IMR-90 (cell line): ENCODE results near the gene PUDP. TPM values are rescaled to one million over a fixed set of nuclear protein-coding genes. Genes with fewer than 3 reads are reported as not detected.

Experiments
- ATAC-seq: fragments of 200-7000 bp; cut with Tn5 transposase; 2 replicates; pipeline ENCODE4 v1.9.1; 2020; ENCODE audit warnings: low read depth, mild to moderate bottlenecking, moderate library complexity
- BruUV-seq: library from RNA; stranded (reverse); fragments of 400-500 nt; replicated peaks from 2 replicates; lab custom pipeline; 2021; lab: Mats Ljungman, UMichigan
- CTCF ChIA-PET: fragments of 300-600 bp; formaldehyde crosslinking; extraction: SDS; loops from one replicate; lab custom pipeline; 2021; ENCODE audit warnings: antibody characterized with exemption; lab: Yijun Ruan, JAX
- POLR2A ChIA-PET: fragments of 300-600 bp; sonication (Branson Sonifier 250); formaldehyde crosslinking; loops from one replicate; lab custom pipeline; 2022; ENCODE audit warnings: antibody characterized with exemption; ENCODE audit not compliant: unreplicated experiment; lab: Charles Lee
- DNase-seq: peaks from one replicate; pipeline ENCODE4 v3.0.0; 2013
- H2AFZ ChIP-seq: replicated peaks from 2 replicates; pipeline ENCODE3; 2013; ENCODE audit warnings: low read length, mild to moderate bottlenecking; ENCODE audit not compliant: poor library complexity
- H2AK5ac ChIP-seq: 2 replicates; pipeline ENCODE4 v1.6.1; 2013; ENCODE audit warnings: low read depth, low read length, inconsistent platforms
- H2AK9ac ChIP-seq: replicated peaks from 2 replicates; pipeline ENCODE3; 2013; ENCODE audit warnings: mild to moderate bottlenecking, low read depth, low read length, moderate library complexity; ENCODE audit not compliant: poor library complexity
- H2BK120ac ChIP-seq: 2 replicates; pipeline ENCODE4 v1.6.1; 2013; ENCODE audit warnings: low read depth, low read length, inconsistent platforms
- H2BK15ac ChIP-seq: 3 replicates; pipeline ENCODE4 v1.6.1; 2013; ENCODE audit warnings: low read depth, low read length, inconsistent platforms
- H2BK20ac ChIP-seq: 2 replicates; pipeline ENCODE4 v1.6.1; 2013; ENCODE audit warnings: low read depth, mild to moderate bottlenecking, inconsistent platforms, low read length, moderate library complexity
- H2BK5ac ChIP-seq: 2 replicates; pipeline ENCODE4 v1.6.1; 2013; ENCODE audit warnings: mild to moderate bottlenecking, low read depth, low read length, inconsistent platforms; ENCODE audit not compliant: poor library complexity, severe bottlenecking
- H3K14ac ChIP-seq: replicated peaks from 2 replicates; pipeline ENCODE4 v1.6.1; 2013; ENCODE audit warnings: low read depth, low read length, inconsistent platforms
- H3K18ac ChIP-seq: 2 replicates; pipeline ENCODE4 v1.6.1; 2013; ENCODE audit warnings: low read depth, low read length, control low read depth
- H3K23ac ChIP-seq: 2 replicates; pipeline ENCODE4 v1.6.1; 2013; ENCODE audit warnings: low read depth, low read length, inconsistent platforms
- H3K27ac ChIP-seq: 2 replicates; pipeline ENCODE4 v1.5.1; 2013; ENCODE audit warnings: mild to moderate bottlenecking, control low read depth, low read length; ENCODE audit not compliant: insufficient read depth
- H3K27me3 ChIP-seq: 2 replicates; pipeline ENCODE4 v1.6.1; 2013; ENCODE audit warnings: low read length; ENCODE audit not compliant: control insufficient read depth, insufficient read depth
- H3K36me3 ChIP-seq: 2 replicates; pipeline ENCODE4 v1.6.1; 2013; ENCODE audit warnings: low read length, mixed read lengths; ENCODE audit not compliant: control insufficient read depth, insufficient read depth
- H3K4ac ChIP-seq: 2 replicates; pipeline ENCODE4 v1.6.1; 2013; ENCODE audit warnings: low read depth, low read length, inconsistent platforms
- H3K4me1 ChIP-seq: 2 replicates; pipeline ENCODE4 v1.6.1; 2013; ENCODE audit warnings: low read length, mixed read lengths; ENCODE audit not compliant: control insufficient read depth, insufficient read depth
- H3K4me2 ChIP-seq: 2 replicates; pipeline ENCODE4 v1.6.1; 2013; ENCODE audit warnings: low read depth, mild to moderate bottlenecking, control low read depth, low read length, moderate library complexity
- H3K4me3 ChIP-seq: 2 replicates; pipeline ENCODE4 v1.5.1; 2013; ENCODE audit warnings: low read depth, mild to moderate bottlenecking, control low read depth, low read length, moderate library complexity; ENCODE audit not compliant: insufficient read depth
- H3K56ac ChIP-seq: 2 replicates; pipeline ENCODE4 v1.6.1; 2013; ENCODE audit warnings: low read length, inconsistent platforms; ENCODE audit not compliant: insufficient read depth; ENCODE audit errors: extremely low read depth
- H3K79me1 ChIP-seq, 2 experiments: 2 replicates each; pipeline ENCODE4 v1.6.1; 2013; ENCODE audit warnings: low read length in 2 of 2, inconsistent platforms in 1 of 2, low read depth in 1 of 2
- H3K9ac ChIP-seq: 2 replicates; pipeline ENCODE4 v1.6.1; 2013; ENCODE audit warnings: low read depth, low read length, control low read depth
- H3K9me1 ChIP-seq: 2 replicates; pipeline ENCODE4 v1.6.1; 2013; ENCODE audit warnings: low read length, inconsistent platforms; ENCODE audit not compliant: insufficient read depth
- H3K9me3 ChIP-seq: 2 replicates; pipeline ENCODE4 v1.6.1; 2013; ENCODE audit warnings: low read length; ENCODE audit not compliant: control insufficient read depth, insufficient read depth
- H4K20me1 ChIP-seq: 2 replicates; pipeline ENCODE4 v1.6.1; 2013; ENCODE audit warnings: low read length, inconsistent platforms; ENCODE audit not compliant: insufficient read depth
- H4K5ac ChIP-seq: 2 replicates; pipeline ENCODE4 v1.6.1; 2013; ENCODE audit warnings: mild to moderate bottlenecking, low read depth, low read length, control low read depth
- H4K8ac ChIP-seq, 2 experiments: 2 replicates each; pipeline ENCODE4 v1.6.1; 2013; ENCODE audit warnings: low read depth in 2 of 2, low read length in 2 of 2, control low read depth in 1 of 2, inconsistent platforms in 1 of 2
- H4K91ac ChIP-seq: 2 replicates; pipeline ENCODE4 v1.6.1; 2013; ENCODE audit warnings: low read depth, low read length, inconsistent platforms; ENCODE audit not compliant: insufficient read depth
- CEBPB ChIP-seq: IDR thresholded peaks from 2 replicates; pipeline ENCODE4 v1.6.1; 2012; ENCODE audit warnings: low read depth, low read length, improper control_type of control experiment
- CHD1 ChIP-seq: IDR thresholded peaks from 2 replicates; pipeline ENCODE4 v1.6.1; 2012; ENCODE audit warnings: low read depth, low read length, improper control_type of control experiment
- MAFK ChIP-seq: IDR thresholded peaks from 2 replicates; pipeline ENCODE4 v1.6.1; 2012; ENCODE audit warnings: low read depth, low read length, improper control_type of control experiment
- NFE2L2 ChIP-seq: fragments of 150-350 bp; IDR thresholded peaks from 2 replicates; pipeline ENCODE4 v1.6.1; 2016; ENCODE audit warnings: low read depth, mild to moderate bottlenecking, low read length
- RAD21 ChIP-seq: IDR thresholded peaks from 2 replicates; pipeline ENCODE4 v1.6.1; 2012; ENCODE audit warnings: low read length, improper control_type of control experiment
- RCOR1 ChIP-seq: IDR thresholded peaks from 2 replicates; pipeline ENCODE4 v1.6.1; 2012; ENCODE audit warnings: mild to moderate bottlenecking, low read length, improper control_type of control experiment; ENCODE audit not compliant: insufficient replicate concordance
- RFX5 ChIP-seq: IDR thresholded peaks from 2 replicates; pipeline ENCODE4 v1.8.0; 2012; ENCODE audit warnings: low read depth, mild to moderate bottlenecking, low read length, moderate library complexity
- USF2 ChIP-seq: fragments of 150-350 bp; IDR thresholded peaks from 2 replicates; pipeline ENCODE4 v1.6.1; 2017; ENCODE audit warnings: mild to moderate bottlenecking, antibody characterized with exemption, low read length, low read depth
- WGBS, 2 experiments: methylation state at CpG; one replicate each; pipeline versions ENCODE4 v1.1.5 to v1.1.7; 2013; ENCODE audit warnings: missing lambda C conversion rate in 2 of 2; ENCODE audit not compliant: insufficient read length in 1 of 2; ENCODE audit errors: extremely low coverage in 2 of 2; 5-methylcytosine and 5-hydroxymethylcytosine counted together
- dilution Hi-C: fragments of 300-500 bp; cut with HindIII; formaldehyde crosslinking; loops from one replicate; pipeline ENCODE4 v1.14.3; 2018; ENCODE audit warnings: low sequenced_read_pairs; ENCODE audit not compliant: unreplicated experiment
- in situ Hi-C: fragments of 300-500 bp; cut with MboI; formaldehyde crosslinking; loops from 3 replicates; pipeline ENCODE4 v1.14.3; 2019; ENCODE audit warnings: low sequenced_read_pairs, inconsistent platforms, mixed read lengths
- intact Hi-C: fragments of 100-400 bp; cut with micrococcal nuclease; formaldehyde crosslinking; loops from 2 replicates; pipeline ENCODE4 v1.10.0; 2022
- polyA plus RNA-seq, 3 experiments: library from polyadenylated mRNA; depleted of rRNA; stranded (reverse); fragments of >200 nt; gene quantifications; 2 replicates each; pipeline ENCODE4 v1.2.3, GENCODE V29; 2012; ENCODE audit warnings: low replicate concordance in 1 of 3
- total RNA-seq: library from RNA; depleted of rRNA; stranded (reverse); fragments of >200 nt; gene quantifications from 2 replicates; pipeline ENCODE4 v1.2.3, GENCODE V29; 2012

PUDP gene
- total and polyA plus RNA-seq, 2 of the 4 experiments (the other 2 are of a cell fraction) = 22.2 to 28.6 TPM

GRCh38 chrX:7077241-7078230 is 70.4 kb downstream of the PUDP start:
- in situ Hi-C loops = no loop called here
- Histone ChIP-seq H3K4me2 (no peak overlapping the region), H2BK5ac (no peak overlapping the region), H3K23ac (no peak overlapping the region), H2AK5ac (no peak overlapping the region), H2AK9ac (no peak overlapping the region), H4K20me1 (peaks cover 19% of the 10 kb centered on the region), H3K4me3 (no peak overlapping the region), H3K9me3 (no peaks in the 10 kb centered on the region), H3K27ac (no peak overlapping the region), H2BK15ac (no peak overlapping the region), H3K4ac (no peak overlapping the region), H4K8ac (no peak overlapping the region), H3K36me3 (peaks cover 11% of the 10 kb centered on the region), H3K56ac (no peak overlapping the region), H3K14ac (no peak overlapping the region), H2AFZ (no peak overlapping the region), H3K9me1 (no peaks in the 10 kb centered on the region), H3K79me1 (peaks cover 3 to 4% of the 10 kb centered on the region in 2 experiments; a peak in 2 of 4 replicates), H3K4me1 (no peaks in the 10 kb centered on the region), H3K9ac (no peak overlapping the region), H4K91ac (no peak overlapping the region), H3K18ac (no peak overlapping the region), H2BK120ac (no peak overlapping the region), H4K5ac (no peak overlapping the region), H2BK20ac (no peak overlapping the region), H3K27me3 (peaks cover 4% of the 10 kb centered on the region; the same call in 1 of the 2 replicates)
- BruUV-seq = no TSS peak
- DNase-seq = no peak
- WGBS, 2 experiments = 91% methylated on average over 12 of the region's 23 CpGs; no CpG with 5 or more reads in 1 of the 2 experiments
- dilution Hi-C loops = no loop called here
- ChIA-PET CTCF (no interaction called here), POLR2A (no interaction called here)
- TF ChIP-seq MAFK (no peak), RFX5 (no peak), USF2 (no peak), CHD1 (no peak), RCOR1 (no peak), NFE2L2 (no peak), RAD21 (no peak), CEBPB (no peak)
- intact Hi-C loops = loop anchor here (10.0 kb wide), 1 partner anchor 847 kb away; the partner anchor contains the start of gene PNPLA4
- no peak for ATAC-seq
